HG02678 (cell line): Measurements from ENCODE around the gene MGLL.
"Not testable (repeated sequence)": the region's sequence is repeated elsewhere in the genome, so short reads cannot be mapped to it uniquely, and the experiment has no call there.

Experiments used
- ATAC-seq: cut with Tn5 transposase; IDR thresholded peaks from one replicate; pipeline ENCODE4 v1.9.1; 2021; ENCODE audit warnings: mild to moderate bottlenecking, moderate library complexity; ENCODE audit not compliant: unreplicated experiment

Gene MGLL

GRCh38 chr3:127668906-127669305, 153.4 kb downstream of the MGLL start:
- no peak for ATAC-seq

GRCh38 chr3:127667119-127667681, 155.1 kb downstream of the MGLL start:
- ATAC-seq: no peak

DNA sequence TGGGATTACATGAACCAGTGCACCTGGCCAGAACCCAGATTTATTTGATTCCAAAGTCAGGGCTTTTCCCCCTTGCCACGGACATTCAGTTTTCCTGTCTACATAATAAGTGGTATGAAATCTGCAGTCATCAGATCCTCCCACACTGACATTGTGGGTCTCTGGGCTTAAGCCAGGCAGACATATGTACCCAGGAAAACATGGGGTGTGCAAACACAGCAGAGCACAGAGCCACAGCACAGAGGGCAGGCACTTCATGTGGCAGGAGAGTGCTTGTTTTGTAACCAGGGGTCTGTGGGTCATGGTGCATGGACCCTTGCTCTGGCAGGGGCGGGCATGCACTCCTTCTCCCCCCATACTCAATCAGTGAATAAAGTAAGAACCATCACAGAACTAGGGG, 155.6 kb downstream of the MGLL start:
- no peak for ATAC-seq

GRCh38 chr3:127665586-127665985, 156.7 kb downstream of the MGLL start:
- no peak for ATAC-seq

DNA sequence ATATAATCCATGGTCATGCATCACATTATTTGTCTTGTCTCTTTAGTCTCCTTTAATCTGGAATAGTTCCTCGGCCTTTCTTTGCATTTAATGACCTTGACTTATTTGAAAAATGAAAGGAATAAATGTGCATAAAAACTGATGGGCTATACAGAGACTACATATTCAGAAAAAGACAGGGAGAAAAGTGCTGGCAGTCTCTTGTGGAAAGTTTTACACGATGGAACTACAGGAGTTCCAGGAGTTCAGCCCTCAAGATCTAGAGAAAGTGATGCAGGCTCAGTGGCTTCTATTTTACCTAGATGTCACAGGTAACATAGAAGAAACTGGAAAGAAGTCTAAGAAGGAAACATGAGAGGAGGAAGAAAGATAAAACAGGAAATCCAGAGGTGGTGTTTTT, 157.2 kb downstream of the MGLL start:
- no peak for ATAC-seq

GRCh38 chr3:127663151-127663550, 159.2 kb downstream of the MGLL start:
- ATAC-seq: no peak

- no peak for ATAC-seq
Observed at GRCh38 chr3:127662001-127662469, 160.3 kb downstream of the MGLL start.

GRCh38 chr3:127661600-127661999, 160.7 kb downstream of the MGLL start:
- no peak for ATAC-seq

- no peak for ATAC-seq
Observed at GRCh38 chr3:127660621-127661251, 161.6 kb downstream of the MGLL start.

- no peak for ATAC-seq
Observed at GRCh38 chr3:127658234-127658633, 164.1 kb downstream of the MGLL start.

GRCh38 chr3:127656906-127657305, 165.4 kb downstream of the MGLL start:
- no peak for ATAC-seq

DNA sequence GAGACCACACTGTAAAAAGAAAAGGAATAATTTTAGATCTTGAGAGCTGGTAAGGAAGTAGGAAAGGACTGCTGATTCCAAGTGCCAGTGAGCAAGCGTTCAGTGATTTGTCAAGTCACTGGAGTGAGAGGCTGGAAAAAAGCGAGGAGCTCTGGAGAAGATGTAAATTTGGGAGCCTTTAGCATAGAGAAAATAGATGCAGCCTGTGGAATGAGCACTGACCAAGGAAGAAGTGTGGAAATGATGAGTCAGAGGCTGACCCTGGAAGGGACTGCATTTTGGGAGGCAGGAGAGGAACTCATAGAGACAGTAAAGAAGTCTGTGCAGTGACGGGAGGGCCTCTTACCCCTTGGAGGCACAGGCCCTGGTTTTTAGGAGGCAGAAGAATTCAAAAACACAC, 166.7 kb downstream of the MGLL start:
- ATAC-seq: no peak

- ATAC-seq: not testable (repeated sequence)
Observed at GRCh38 chr3:127654993-127655392, 167.3 kb downstream of the MGLL start.

GRCh38 chr3:127654374-127654773, 167.9 kb downstream of the MGLL start:
- no peak for ATAC-seq

GRCh38 chr3:127652246-127652995, 169.9 kb downstream of the MGLL start:
- no peak for ATAC-seq

GRCh38 chr3:127651516-127652172, 170.7 kb downstream of the MGLL start:
- no peak for ATAC-seq

DNA sequence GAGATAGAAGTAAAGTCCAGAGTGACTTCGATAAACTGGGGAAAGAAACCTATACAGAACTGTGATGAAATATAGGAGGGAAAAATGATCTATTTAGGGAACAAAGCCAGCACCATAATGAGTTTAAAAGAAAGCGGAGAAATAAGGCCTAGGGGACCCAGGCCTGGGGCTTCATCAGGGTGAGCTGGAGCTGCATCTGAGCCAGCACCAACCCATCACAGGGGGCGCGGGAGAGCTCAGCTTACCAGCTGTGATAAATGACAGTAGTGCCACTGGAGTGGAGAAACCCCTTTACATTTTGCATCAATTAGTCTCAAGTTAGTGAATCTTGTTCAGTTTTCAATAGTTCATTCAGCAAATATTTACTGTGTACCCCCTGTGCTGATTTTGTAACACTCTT, 172.1 kb downstream of the MGLL start:
- ATAC-seq: no peak

GRCh38 chr3:127647845-127648204, 174.5 kb downstream of the MGLL start:
- ATAC-seq: no peak

DNA sequence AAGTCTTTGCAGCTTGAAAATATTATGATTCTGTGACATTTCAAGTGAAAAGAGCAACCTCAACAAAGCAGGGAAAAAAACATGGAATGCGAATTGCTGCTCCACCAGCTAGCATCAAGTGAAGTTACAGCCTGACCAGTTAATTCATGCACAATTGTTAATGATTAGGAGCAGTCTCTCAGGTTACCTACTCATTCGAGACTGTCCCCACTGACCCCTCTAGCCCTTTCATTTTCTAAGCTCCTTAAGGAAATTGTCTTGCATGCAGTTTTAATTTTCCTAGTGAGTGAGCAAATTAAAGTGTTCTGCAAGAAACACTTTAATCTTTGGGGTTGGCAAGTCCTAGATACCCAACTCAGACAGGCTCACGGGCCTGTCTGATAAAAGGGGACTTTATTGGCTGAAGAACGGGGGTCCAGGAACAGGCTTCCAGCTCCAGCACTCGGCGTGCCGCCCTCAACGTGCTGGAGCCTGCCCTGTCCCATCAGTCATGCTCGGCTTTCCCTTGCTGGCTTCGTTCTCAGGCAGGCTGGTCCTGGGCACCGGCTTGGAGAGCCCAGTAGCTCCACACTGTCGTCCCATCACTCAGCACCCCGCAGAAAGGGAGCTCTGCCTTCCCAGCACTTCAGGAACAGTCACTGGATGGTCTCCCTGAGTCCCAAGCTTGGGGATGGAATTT, 175.0 kb downstream of the MGLL start:
- no peak for ATAC-seq

DNA sequence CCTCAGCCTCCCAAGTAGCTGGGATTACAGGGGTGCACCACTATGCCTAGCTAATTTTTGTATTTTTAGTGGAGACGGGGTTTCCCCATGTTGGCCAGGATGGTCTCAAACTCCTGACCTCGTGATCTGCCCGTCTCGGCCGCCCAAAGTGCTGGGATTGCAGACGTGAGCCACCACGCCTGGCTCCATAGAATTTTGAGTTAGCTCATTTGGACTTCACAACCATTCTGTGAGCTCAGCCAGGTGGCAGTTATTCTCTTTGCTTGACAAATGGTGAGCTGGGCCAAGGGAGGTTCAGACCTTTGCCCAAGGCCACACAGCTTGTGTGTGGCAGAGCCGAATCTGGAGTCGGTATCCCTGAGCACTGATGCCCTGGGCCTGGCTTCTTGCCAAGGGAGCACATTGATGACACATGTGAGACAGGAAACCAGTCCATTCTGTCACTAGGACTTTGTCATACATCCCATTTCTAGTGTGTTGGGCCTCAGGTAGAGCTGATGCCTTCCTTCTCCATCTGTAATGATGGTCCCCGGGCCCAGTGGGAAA, 175.7 kb downstream of the MGLL start:
- no peak for ATAC-seq
